Activated CD4-positive, alpha-beta T cell treated with anti-CD3 and anti-CD28 coated beads, Interleukin-2, Interleukin-4, amounts not matched to agents 100 ng/mL and 50 ng/mL, durations not matched to agents 16 hours and 8 hours (primary cell): Measurements from ENCODE around the gene MATN1.

Experiments
- DNase-seq: peaks from one replicate; pipeline ENCODE4 v3.0.0-alpha.2; 2020; ENCODE audit warnings: low spot score

The MATN1 gene

DNA sequence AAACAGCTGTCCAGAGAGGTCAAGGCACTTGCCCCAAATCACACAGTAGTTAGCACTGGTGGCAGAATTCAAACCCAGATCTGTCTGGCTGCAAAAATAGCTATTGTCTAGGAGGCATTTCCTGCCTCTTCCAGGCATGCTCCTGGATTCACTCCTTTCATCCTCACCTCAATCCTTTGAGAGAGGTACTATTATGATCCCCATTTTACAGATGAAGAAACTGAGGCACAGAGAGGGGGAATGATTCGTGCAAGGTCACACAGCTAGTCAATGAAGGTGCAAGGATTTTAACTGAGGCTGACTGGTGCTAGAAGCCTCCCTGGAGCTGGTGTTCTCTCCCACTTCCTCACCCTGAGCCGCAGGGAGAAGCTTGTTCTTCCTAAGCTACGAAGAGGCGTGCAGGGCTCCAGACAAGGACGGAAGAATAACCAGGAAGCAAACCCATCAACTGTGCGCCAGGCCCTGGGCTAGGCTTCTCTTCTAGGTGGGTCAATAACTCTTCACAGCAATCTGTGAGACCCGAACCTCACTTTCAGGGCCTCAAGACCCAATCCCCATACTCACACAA, 34.8 kb upstream of the MATN1 start:
- DNase-seq = no peak

DNA sequence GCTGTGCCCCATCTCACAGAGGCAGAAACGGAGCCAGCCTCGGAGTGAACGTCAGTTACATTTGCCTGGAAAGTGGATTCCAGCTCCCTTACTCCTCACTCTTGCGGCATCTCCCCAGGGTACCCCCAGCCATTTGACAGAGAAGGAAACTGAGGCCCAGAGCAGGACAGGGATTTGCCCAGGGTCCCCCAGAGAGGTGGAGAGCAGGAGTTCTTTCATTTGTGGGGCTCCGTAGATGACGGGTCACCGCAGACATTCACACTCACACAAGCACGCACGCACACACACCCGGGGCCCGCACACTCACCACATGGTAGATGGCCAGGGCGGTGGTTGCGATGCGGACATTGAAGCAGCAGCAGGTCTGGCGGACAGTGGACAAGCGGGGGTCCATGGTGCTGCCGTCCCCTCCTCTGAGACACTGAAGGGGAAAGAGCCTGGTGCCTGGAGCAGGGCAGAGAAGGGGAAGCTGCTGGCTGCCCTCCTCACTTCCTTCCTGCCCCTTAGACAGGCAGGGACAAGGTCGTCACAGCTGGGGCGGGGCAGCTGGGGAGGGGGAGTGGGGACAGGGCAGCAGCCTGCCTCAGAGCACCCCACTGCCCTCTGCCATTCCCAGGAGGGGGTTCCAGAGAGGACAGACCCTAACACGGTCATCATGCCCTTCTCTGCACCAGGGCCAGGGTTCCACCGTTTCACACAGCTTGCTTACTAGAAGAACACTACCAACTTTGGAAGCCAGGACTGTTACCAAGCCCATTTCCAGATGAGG, 34.2 kb upstream of the MATN1 start, which contains the start of gene LAPTM5:
TSS of gene LAPTM5 (minus strand) at position 423 of the 769 bp plus-strand sequence. CDS start at position 394, 29 bp downstream.
- DNase-seq = peak; percentile 57

DNA sequence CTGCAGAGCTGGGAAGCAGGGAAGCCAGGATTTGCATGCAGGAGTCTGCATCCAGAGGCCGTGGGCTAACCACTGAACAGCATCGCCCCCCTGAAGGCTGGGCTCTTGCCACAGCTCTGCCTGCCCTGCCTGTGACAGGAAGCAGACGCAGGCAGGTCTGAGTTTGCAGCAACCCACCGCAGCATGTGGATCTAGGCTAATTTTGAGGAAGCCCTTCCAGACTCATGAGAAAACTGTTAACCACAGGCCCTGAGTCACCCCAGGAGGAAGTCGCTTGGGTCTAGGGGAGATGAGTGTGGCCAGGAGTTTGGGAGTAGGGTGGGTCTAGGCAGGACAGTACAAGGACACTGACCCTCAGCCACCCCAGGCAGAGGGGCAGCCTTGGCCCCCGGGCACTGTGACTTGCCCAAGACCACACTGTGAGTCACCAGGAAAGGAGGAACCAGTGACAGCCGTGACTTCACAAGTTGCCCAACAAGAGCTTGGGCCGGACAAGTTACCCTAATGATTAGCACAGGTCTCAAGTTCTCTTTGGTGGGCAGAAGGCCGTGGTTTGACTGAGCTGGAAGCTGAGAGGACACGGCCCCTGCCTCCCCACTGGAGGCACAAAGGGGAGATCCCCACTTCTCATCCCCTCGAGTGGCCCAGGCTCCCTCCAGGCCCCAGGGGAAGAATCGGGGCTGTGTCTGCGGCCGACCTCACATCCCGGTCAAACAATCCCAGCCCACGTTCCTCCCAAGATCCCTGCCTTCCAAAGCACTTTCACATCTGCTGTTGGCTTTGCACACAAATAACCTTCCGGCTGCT, 33.4 kb upstream of the MATN1 start:
- peak; percentile 85 for DNase-seq

DNA sequence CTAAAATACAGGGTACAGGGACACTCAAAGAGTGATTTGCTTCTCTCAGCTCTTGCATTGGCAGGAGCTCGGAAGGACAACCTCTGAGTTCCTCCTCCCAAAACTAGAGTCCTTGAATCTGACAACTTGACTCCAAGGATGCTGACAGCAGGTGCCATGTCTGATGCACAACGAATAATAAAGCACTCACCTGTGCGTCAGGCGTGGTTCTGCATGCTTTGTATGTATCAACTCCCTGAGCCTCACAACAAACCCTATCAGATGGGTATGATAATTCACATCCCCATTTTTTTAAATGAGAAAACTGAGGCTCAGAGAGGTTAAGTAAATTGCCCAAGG, 32.8 kb upstream of the MATN1 start:
- DNase-seq = no peak

DNA sequence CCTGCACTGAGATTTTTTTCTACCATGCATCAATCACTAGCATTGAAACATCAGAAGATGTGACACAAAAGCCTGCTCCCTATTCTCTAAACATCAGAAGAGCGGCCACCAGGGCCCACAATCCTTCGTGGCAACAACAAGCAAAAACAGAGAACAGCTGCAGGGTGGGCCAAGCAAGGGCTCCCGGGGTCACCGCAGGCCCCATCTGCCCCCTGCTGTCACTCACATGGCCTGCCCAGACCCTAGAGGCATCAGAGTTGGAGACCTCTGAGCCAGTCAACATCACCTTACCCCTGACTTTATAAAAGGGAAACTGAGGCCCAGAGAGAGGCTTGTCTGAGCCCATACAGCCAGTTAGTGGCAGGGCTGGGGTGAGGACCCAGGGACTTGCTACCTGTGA, 32.4 kb upstream of the MATN1 start:
- DNase-seq = no peak

DNA sequence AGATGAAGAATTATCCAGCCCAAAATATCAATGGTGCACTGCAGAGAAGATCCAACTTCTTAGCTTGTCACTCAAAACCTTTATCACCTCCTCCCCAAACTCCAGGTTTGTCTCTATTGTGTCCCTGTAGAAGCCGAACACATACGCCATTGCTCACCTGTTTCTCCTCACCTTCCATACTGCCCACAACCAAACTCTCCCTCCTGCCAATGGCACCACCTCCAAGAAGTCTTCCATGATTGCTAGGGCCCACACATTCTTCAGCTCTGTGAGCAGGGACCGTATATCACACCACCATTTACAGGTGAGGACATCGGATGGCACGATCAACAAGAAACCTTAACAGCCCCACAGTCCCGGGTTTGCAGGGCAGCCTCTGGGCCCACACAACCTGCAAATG, 31.9 kb upstream of the MATN1 start:
- no peak for DNase-seq

DNA sequence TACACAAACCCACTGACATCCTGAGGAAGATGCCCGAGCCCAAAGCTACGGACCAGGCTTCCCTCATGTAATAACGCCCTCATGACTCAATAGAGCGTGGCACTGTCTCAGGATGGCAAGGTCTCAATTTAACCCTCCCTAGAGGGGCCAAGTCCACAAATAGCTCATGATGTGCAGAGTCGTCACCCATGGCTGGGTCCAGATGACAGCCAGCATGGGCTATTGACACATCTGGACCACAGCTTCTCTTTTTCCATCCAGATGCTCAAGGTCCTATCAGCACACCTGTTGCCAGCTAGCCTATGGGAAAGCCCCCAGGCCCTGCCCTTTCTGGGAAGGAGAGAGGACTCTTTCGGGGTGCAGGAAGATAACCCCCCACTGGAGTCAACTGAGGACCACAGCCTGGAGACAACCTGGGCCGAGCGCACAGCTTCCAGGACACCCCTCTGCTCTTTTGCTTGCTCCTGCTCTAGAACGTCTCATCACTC, 31.3 kb upstream of the MATN1 start:
- peak; percentile 51 for DNase-seq

DNA sequence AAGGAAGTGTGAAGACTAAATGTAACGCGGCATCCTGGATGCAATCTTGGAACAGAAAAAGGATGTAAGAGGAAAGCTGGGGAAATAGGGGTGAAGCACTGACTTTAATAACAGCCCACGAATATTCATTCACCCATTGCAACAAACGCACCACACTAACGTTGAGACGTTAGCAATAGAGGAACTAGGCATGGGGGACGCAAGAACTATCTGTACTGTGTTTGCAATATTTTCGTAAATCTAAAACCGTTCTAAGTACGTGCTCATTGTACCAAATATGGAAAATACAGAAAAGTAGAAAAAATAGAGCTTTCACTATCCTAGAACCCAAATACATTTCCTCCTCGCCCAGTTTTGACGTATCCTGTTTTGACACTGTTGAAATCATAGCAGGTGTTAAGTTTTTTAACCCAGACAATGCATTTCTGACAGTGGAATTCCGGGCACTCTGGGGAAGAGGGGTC, 30.3 kb upstream of the MATN1 start:
- DNase-seq = no peak

DNA sequence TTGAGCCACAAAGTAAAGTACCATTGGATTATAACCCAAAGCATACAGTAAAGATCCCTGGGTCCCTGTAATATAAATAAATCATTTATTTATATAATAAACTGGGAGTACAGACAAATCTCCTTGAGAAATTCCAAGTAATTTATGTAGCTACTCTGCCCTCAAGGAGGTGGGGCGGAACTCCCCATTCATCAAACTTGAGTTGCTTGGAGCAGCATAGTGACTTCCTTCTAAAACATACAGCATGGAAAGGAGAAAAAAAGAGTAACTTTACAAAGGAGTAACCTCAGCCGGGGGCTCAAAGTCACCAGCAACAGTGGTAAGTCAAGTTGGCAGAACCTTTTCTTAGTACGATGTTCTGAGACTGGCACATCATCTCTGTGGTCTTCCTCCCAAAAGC, 29.7 kb upstream of the MATN1 start:
- DNase-seq = no peak

DNA sequence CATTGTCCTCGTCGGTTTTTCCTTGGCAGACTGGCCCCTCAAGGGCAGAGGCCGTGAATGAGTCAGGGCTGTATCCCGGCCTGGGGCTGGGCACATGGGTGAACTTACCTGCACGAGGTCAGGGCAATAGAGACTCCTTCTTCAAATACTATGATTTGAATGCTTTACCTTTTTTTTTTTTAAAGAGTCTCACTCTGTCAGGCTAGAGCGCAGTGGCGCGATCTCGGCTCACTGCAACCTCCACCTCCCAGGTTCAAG, 29.2 kb upstream of the MATN1 start:
- no peak for DNase-seq

DNA sequence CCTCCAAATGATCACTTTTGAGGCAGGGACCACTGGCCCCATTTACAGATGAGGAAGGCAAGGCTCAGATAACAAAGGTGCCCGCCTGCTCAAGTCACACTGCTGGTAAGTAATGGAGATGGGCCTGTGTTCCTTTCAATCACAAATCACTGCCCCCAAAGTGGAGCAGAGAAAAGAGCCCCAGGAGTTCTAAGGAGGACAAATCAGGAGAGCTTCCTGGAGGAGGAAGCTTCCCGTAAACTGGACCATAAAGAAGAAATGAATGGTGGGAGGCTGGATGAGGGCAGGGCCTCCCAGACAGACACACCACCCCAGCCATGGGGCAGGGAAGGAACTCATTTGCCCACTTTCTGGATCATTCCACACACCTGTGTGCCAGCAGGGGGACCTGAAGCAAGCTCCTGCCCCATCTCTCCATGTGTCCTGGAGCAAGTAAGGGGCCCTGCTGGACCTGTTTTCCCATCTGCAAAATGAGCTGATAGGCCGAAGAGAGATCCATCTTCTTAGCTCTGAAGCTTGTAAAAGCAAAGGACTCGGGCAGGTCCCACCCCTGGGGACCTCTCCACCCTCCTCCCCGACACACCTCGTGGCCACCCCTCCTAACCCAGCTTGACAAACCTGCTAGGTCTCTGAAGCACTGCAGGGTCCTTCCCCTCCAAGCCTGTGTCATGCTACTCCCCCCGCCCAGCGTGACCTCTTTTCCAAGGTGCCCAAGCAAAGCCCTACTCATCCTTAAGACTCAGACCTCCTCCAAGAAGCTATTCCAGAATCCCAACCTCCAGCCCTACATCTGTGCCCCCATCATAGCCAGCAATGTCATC, 28.7 kb upstream of the MATN1 start:
- no peak for DNase-seq

DNA sequence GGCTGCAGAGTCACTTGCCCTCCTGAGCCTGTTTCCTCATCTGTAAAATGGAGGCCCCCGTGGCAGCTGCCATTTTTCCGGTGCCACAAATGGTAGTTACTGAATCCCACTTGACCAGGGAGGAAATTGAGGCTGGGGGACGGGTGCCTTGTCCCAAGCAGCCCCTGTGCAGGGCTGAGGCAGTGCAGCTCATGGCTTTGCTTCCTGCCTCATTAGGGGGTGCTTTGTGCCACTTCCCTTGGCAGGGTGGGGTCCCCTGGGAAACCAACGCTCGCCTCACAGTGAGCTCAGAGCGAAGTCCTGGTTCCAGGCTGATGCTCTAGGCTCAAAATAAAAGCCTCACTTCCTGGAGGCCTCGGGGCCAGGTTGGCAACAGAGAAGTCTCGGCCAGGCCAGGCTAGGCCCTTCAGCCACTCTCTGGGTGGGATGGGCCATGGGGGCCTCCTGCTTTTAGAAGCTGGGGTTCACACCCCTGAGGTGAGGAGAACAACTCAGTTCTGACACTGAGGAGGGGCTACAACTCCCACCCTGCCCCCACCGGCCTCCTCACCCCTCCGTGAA, 27.4 kb upstream of the MATN1 start:
- no peak for DNase-seq

DNA sequence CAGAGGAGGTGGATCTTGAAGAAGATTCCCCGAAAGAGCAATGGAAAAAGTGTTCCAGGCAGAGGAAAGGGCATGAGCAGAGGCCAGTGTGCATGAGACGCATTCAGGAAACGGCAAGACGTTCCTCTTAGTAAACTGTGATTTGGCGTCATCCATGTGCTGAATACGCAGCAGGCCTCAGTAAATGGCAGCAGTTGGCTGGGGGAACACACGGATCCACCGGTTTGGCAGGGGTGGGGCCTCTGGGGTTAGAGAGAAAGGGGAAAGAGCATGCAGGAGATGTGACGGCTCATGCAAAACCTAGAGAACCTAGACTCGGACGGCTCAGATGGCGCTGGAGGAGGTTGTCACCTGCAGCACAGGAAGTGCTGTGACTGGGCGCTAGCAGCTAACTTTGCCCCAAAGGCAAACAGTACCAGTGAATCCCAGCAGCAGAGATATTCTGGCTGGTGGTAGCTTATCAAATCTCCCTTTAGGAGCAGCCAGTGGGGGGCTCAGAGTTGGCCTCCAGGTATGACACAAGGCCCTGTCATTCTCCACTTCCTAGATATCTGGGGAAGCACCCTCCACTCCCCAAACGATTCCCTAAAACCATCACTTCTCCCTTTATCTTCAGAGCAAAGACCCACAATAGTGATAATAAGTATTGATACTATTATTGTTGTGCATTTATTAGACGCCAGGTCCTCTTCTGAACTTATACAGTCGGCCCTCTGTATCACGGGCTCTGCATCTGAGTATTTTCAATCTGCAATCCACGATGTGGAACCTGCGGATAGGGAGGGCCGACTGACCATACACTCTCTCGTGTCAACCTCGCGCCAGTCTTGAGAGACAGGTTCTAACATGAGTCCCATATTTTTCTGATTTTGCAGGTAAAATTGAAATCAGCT, 26.6 kb upstream of the MATN1 start:
- peak; percentile 69 for DNase-seq

DNA sequence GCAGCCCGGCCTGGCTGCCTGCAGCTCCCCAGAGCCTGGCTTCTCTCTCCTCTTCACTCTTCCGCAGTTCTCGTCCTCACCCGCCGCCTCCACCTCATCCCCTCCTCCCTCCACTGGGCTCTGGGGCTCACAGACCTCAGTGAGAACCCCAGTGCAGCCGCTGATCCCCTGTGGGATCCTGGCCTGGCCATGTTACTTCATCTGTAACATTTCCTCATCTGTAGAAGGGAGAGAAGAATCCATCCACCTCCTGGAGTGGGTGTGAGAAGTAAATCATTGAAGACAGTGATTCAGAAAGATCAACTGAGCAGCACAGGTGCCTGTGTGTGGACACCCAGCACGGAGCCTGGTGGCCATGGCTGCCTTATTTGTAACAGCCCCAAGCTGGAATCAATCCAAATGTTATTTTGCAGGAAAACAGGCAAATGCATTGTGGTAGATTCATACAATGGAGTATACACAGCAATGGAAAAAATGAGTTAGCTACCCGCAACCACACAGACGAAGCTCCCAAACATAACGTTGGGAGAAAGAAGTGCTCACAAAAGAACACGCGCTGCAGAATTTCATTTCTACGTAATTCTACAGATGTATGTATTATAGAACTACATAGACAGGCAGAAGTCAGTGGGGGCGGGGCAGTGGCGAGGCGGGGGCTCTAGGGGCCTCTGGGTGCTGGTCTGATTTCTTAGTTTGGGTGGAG, 25.5 kb upstream of the MATN1 start:
- DNase-seq = no peak

DNA sequence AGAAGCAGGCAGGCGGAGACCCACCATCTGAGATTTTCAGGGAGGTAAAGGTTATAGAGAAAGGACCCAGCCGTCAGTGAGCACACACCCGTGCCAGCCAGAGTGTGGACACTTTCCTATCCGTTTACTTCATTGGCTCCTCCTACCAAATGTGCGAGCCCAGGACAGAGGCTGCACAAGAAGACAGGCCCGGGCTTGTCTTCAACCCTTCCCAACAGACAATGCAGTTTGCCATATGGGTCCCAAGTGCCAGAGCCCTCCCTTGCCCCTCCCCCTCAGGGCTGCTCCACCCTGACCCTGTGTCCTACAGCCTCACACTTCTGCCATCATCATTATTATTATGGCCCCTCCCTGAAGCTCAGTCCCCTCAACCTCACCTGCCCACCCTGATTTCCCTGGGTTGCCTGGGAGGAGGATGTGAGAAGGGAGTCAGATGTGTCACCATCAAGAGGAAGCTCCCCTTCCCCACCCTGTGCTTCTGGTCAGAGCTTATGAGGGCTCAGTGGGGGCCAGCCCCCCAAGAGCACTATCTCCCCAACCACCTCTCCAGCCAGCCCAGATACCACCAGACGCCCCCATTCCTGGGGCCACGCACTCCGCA, 24.8 kb upstream of the MATN1 start:
- DNase-seq = no peak

DNA sequence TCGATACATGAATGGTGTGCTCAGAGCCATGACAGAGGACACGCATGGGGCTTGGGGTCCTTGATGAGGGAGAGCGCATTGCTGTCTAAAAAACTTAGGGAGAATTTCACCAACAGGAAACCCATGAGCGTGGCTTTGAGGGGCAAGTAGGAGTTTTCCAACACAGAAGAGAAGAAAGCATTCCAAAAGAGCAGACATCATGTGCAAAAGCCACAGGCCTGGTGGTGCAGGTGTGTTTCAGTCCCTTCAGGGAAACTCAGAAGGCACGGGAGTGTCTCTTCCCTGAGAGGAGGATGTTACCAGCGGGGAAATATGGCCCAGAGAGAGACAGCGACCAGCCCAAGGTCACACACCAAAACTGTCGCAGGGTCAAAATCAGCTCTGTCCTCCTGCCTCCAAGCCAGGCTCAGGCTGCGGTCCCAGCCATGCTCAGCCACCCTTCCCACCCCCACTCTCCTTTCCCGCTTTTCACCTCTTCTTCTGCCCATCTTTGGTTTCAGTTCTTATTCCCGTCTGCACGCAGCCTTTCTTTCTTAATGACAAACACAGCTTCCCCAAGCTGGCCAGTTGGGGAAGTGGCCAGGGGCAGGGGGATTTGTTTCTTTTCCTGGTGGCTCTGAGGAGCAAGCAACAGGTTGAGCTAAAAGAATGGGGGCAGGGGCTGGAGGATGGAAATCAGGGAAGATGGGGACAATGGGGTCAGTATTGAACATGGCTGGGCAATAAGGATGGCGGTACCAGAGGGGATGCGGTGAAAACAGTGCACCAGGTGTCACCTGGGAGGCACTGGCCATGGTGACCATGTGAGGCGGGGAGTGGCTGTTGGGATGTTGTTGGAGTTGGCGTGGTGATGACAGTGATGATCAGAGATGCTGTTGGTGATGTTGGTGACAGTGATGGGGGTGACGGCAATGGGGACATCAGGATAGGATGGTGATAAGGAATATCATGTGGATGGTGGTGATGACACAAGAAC, 23.9 kb upstream of the MATN1 start:
- no peak for DNase-seq

DNA sequence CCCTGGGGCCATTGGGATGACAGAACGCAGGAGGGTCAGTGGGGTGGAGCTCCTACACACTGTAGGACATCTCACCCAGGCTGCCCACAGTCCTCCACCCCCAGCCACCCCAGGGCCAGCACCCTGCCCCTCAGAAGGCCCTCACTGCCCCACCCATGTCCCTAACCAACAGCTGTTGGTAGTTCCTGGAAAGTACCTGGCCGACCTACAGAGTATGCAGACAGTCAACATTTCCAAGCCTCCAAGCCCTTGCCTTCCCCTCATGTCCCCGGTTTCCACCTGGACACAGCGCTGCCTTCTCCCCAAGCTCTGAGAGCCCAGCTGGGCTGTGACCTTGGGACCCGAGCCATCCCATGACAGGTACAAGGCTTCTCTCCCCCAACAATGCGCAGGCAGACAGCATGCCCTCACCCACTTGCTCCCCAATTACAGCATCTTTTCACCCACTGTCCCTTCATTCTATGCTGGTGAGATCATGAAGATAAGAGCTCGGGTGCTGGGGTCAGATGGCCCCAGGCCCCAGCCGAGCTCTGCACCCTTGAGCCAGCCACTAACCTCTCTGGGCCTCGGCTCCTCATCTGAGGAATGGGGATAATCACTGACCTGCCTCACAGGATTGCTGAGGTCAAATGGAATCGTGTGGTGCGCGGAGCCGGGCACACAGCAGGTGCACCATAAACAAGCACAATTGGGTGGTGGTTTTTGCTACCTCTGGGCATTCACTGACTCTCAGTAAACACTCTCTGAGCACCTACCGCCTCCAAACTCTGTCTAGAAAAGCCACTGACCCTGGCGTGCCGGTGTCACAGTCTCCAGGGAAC, 23.0 kb upstream of the MATN1 start:
- no peak for DNase-seq

DNA sequence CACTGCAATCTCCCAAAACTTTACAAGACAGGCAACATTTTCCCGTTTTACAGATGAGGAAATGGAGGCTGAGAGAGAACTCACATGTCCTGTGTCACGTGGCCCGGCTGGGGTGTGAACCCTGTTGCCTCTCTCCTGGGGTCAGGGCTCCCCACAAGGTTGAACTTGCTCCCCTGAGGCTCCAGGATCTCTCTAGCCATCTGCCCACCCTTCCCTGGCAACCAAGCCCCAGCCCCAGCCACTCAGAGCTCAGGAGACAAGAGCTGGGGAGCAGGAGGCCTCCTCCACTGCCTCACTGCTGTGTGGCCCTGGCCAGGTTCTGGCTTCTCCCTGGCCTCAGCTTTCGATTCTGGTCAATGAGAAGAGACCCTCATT, 22.4 kb upstream of the MATN1 start:
- DNase-seq = no peak
